Uterus (tissue), 4 donors: ENCODE data around the gene CHST11. TPM values are rescaled to one million over a fixed set of nuclear protein-coding genes. Genes with fewer than 3 reads are reported as not detected.

Source experiments
- DNase-seq, 2 donors: peaks; one replicate each; pipeline ENCODE4 v3.0.0-alpha.2; 2019 to 2020
- H3K27ac ChIP-seq, 2 donors: fragments of 200-600 bp; sonication (generic); 1 replicate in 1 of 2; 2 replicates in 1 of 2; pipeline ENCODE4 v1.5.1; 2016 to 2018
- H3K27me3 ChIP-seq, 2 donors: fragments of 200-600 bp; sonication (generic); one replicate each; pipeline ENCODE4 v1.5.1; 2018 to 2019; ENCODE audit warnings: control low read depth in 1 of 2
- H3K36me3 ChIP-seq, 2 donors: fragments of 200-600 bp; sonication (generic); one replicate each; pipeline ENCODE4 v1.5.1; 2019; ENCODE audit warnings: control low read depth in 1 of 2
- H3K4me1 ChIP-seq, 2 donors: fragments of 200-600 bp; sonication (generic); one replicate each; pipeline ENCODE4 v1.5.1; 2018 to 2019; ENCODE audit warnings: control low read depth in 1 of 2
- H3K4me3 ChIP-seq, 2 donors: fragments of 200-600 bp; sonication (generic); 1 replicate in 1 of 2; 2 replicates in 1 of 2; pipeline ENCODE4 v1.5.1; 2018 to 2019; ENCODE audit warnings: mild to moderate bottlenecking in 1 of 2
- H3K9me3 ChIP-seq, 2 donors: fragments of 200-600 bp; sonication (generic); one replicate each; pipeline ENCODE4 v1.5.1; 2019; ENCODE audit warnings: control low read depth in 1 of 2
- POLR2A ChIP-seq, 2 donors: fragments of 450-650 bp; IDR thresholded peaks; one replicate each; pipeline ENCODE4 v1.6.1; 2016; ENCODE audit warnings: antibody characterized with exemption in 2 of 2, mild to moderate bottlenecking in 1 of 2, moderate library complexity in 1 of 2
- intact Hi-C: fragments of 100-400 bp; cut with DNase I; formaldehyde crosslinking; loops from one replicate; pipeline ENCODE4 v1.15.1; 2023; ENCODE audit warnings: low total_unique reads
- total RNA-seq, 4 donors: library from RNA; depleted of rRNA in 3 of 4; stranded (reverse); fragments of >200 nt in 3 of 4; gene quantifications; one replicate each; pipeline versions ENCODE4 v1.1.0 to v1.2.4, GENCODE V29; 2014 to 2023
- TF ChIP-seq, protein P1 (sequence below), 4 experiments: fragments of 200-600 bp in 2 of 4; fragments of 450-650 bp in 2 of 4; sonication (generic) in 2 of 4; IDR thresholded peaks; one replicate each; pipeline ENCODE4 v1.5.1; 2016 to 2019; ENCODE audit warnings: antibody characterized with exemption in 4 of 4, mild to moderate bottlenecking in 2 of 4, moderate library complexity in 1 of 4
- donor health status: DM: yes; HTN: yes; CAD: no.

The CHST11 gene
- total RNA-seq, 4 donors from 2014 or later, result 21.0 to 82.1 (median 58.7) TPM

DNA sequence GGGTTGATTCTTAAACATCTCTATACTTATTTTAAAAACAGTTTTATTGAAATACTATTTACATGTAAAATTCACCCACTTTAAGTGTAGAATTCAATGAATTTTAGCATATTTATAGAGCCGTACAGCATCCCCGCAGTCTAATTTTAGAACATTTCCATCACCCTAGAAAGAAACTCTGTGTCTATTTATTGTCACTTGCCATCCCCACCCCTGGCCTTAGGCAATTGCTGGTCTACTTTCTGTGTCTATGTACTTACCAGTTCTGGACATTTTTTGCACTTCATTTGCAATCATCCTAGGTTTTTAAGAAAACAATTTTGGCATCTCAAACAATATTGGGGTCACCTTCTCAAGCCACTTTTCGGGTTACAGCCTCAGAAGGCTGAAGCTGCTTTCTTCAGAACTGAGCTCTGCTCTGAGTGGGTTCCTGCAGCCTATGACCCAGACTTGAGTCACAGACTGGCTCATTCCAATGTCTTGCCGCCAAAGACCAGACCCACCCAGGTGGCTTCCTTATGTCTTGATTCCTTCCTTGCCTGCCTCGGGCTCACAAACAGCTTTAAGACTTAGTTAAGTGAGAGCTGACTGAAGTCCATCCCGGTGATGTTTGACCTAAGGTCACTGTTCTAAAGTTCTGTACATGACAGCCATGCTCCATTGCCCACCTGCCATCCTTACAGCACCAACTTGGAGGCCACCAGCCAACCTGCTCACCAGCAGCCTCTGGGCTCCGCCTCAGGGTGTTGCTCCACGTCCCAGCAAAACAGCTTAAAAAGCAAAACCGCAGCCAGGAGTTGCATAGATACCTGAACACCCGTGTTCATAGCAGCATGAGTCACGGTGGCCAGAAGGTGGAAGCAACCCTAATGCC is 131.5 kb downstream of the CHST11 start:
- intact Hi-C loops, result no loop called here
- TF ChIP-seq, protein P1, sequence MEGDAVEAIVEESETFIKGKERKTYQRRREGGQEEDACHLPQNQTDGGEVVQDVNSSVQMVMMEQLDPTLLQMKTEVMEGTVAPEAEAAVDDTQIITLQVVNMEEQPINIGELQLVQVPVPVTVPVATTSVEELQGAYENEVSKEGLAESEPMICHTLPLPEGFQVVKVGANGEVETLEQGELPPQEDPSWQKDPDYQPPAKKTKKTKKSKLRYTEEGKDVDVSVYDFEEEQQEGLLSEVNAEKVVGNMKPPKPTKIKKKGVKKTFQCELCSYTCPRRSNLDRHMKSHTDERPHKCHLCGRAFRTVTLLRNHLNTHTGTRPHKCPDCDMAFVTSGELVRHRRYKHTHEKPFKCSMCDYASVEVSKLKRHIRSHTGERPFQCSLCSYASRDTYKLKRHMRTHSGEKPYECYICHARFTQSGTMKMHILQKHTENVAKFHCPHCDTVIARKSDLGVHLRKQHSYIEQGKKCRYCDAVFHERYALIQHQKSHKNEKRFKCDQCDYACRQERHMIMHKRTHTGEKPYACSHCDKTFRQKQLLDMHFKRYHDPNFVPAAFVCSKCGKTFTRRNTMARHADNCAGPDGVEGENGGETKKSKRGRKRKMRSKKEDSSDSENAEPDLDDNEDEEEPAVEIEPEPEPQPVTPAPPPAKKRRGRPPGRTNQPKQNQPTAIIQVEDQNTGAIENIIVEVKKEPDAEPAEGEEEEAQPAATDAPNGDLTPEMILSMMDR (IDR thresholded peaks at IDR 0.05), result no peak
- TF ChIP-seq POLR2A (IDR thresholded peaks at IDR 0.05), result no peak

DNA sequence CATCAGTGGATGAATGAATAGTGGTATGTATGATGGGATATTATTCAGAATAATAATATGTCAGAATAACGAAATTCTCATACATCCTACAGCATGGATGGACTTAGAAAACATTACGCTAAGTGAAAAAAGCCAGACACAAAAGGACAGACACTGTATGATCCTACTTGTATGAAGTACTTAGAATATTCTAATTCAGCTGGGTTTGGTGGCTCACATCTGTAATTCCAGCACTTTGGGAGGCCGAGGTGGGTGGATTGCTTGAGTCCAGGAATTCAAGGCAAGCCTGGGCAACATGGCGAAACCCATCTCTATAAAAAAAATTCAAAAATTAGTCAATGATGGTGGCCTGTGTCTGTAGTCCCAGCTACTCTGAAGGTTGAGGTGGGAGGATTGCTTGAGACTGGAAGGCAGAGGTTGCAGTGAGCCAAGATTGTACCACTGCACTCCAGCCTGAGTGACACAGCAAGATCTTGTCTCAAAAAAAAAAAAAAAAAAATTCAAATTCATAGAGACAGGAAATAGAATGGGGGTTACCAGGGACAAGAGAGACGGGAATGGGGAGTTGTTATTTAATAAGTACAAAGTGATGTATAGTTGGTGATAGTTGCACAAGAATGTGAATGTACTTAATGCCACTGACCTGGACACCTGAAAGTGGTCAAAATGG is 132.3 kb downstream of the CHST11 start:
- Histone ChIP-seq H3K4me1 (no peaks in the 10 kb centered on the region), H3K27ac (no peak overlapping the region), H3K36me3 (no peaks in the 10 kb centered on the region), H3K27me3 (no peaks in the 10 kb centered on the region), H3K9me3 (no peaks in the 10 kb centered on the region), H3K4me3 (no peak overlapping the region)
- TF ChIP-seq, protein P1 (IDR thresholded peaks at IDR 0.05), result no peak
- TF ChIP-seq POLR2A (IDR thresholded peaks at IDR 0.05), result no peak
- intact Hi-C loops, result no loop called here
- no peak for DNase-seq

More for the DNA sequence above, 131.5 kb downstream of the CHST11 start:
- no peak overlapping the region for H3K27ac ChIP-seq
- H3K4me3 ChIP-seq, result no peak overlapping the region
- DNase-seq, result no peak
- no peaks in the 10 kb centered on the region for H3K4me1 ChIP-seq
- H3K27me3 ChIP-seq, result no peaks in the 10 kb centered on the region
- H3K36me3 ChIP-seq, result no peaks in the 10 kb centered on the region
- no peaks in the 10 kb centered on the region for H3K9me3 ChIP-seq

DNA sequence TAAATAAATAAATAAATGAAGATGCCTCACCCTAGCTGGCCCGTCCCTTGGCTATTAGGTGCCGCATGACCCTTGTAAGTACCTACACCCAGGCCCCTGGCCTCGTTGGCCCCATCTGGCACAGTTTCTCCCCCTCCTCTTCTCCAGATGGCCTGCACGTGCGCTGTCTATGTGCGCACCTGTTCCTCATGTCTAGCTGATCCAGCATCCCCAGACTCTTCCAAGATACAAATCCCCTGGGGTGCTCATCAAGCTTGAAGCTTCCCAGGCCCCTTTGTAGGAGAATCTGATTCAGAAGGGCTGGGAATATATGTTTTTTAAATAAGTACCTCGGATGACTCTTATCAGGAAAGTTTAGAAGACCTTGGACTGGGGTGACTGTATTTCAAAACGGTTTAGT is 133.3 kb downstream of the CHST11 start:
- Histone ChIP-seq H3K4me3 (no peak overlapping the region), H3K27me3 (no peaks in the 10 kb centered on the region), H3K36me3 (no peaks in the 10 kb centered on the region), H3K27ac (no peak overlapping the region), H3K4me1 (no peaks in the 10 kb centered on the region), H3K9me3 (no peaks in the 10 kb centered on the region)
- intact Hi-C loops, result no loop called here
- TF ChIP-seq POLR2A (IDR thresholded peaks at IDR 0.05), result no peak
- TF ChIP-seq, protein P1 (IDR thresholded peaks at IDR 0.05), result no peak
- no peak for DNase-seq

DNA sequence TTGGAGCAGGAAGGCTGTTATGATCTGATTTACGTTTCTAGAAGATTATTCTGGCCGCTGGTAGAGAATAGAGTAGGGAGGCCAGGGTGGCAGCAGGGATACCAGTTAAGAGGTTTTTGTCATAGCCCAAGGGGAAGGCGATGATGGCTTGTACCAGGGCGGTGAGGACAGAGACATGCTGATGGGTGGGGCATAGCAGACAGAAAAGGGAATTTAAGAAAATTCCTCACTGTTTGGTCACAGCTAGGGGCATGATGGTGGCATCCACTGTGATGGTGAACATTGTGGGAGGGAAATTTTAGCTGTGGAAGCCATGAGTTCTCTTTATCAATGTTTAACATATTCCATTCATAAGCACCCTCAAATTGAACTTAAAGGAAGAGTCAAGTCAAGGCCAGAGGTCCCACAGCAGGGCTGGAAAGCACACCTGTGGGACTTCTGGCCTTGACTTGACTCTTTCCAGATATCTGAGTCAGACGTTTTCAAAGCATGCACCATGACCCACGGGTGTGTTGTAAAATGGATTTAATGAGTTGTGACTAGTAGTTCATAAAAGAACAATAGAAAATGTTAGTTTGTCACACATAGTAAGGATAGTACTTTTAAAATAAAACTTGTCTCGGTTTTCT is 134.6 kb downstream of the CHST11 start:
- Histone ChIP-seq H3K27ac (no peak overlapping the region), H3K9me3 (no peaks in the 10 kb centered on the region), H3K4me3 (no peak overlapping the region), H3K36me3 (no peaks in the 10 kb centered on the region), H3K27me3 (no peaks in the 10 kb centered on the region), H3K4me1 (peaks cover 0 to 7% of the 10 kb centered on the region in 2 donors)
- intact Hi-C loops, result no loop called here
- TF ChIP-seq, protein P1 (IDR thresholded peaks at IDR 0.05), result no peak
- no peak for TF ChIP-seq POLR2A (IDR thresholded peaks at IDR 0.05)
- no peak for DNase-seq

DNA sequence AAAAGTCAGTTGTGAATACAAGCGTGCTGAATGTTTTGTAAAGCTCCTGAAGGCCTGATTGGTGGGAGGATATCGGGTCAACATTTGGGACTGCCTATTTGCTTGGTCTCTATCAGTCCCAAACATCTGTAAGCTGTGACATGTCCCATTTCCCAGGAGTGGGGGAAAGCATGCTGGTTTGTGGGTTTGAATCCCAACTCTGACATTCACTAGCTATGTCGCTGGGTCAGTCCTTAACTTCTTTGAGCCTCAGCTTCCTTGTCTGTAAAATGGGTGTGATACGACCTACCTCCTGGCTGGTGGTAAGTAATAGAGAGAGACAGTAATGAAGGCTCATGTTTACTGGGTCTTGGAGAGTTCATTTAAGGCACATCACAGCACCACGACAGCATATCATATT is 136.7 kb downstream of the CHST11 start:
- H3K4me3 ChIP-seq, result no peak overlapping the region
- H3K9me3 ChIP-seq, result no peaks in the 10 kb centered on the region
- peaks cover 8 to 18% of the 10 kb centered on the region in 2 donors for H3K4me1 ChIP-seq
- DNase-seq, result no peak
- no peak for TF ChIP-seq POLR2A (IDR thresholded peaks at IDR 0.05)
- TF ChIP-seq, protein P1 (IDR thresholded peaks at IDR 0.05), result no peak
- no peak overlapping the region for H3K27ac ChIP-seq
- H3K36me3 ChIP-seq, result no peaks in the 10 kb centered on the region
- intact Hi-C loops, result no loop called here
- H3K27me3 ChIP-seq, result no peaks in the 10 kb centered on the region
